Measurements from ENCODE around the gene TSPAN3. TPM values are rescaled to one million over a fixed set of nuclear protein-coding genes. Genes with fewer than 3 reads are reported as not detected.
A peak's percentile ranks its signal among the peaks of the same experiment; 100 is the strongest.

Gene TSPAN3
- total and polyA plus RNA-seq, 7 donors: 146 to 330 (median 210) TPM

GRCh38 chr15:77012117-77012712, 58.7 kb downstream of the TSPAN3 start:
- Histone ChIP-seq H3K27me3 (ENCODE audit: insufficient read depth in 3 of 3, low read length in 2 of 3) (no peaks in the 10 kb centered on the region), H3K36me3 (ENCODE audit: insufficient read depth in 1 of 2, low read depth in 1 of 2) (no peaks in the 10 kb centered on the region), H3K27ac (no peak overlapping the region), H3K4me3 (no peak overlapping the region), H3K4me1 (no peaks in the 10 kb centered on the region), H3K9me3 (no peaks in the 10 kb centered on the region)
- ATAC-seq: no peak
- intact Hi-C loops (cut with DNase I): no loop called here
- 86 to 100% (median 94%) methylated on average over 3 of the region's 3 CpGs for WGBS, 3 donors
- TF ChIP-seq CTCF (IDR thresholded peaks at IDR 0.05): no peak
- no peak for DNase-seq

GRCh38 chr15:77010857-77011256, 60.1 kb downstream of the TSPAN3 start:
- no peak overlapping the region for H3K27ac ChIP-seq
- no peaks in the 10 kb centered on the region for H3K27me3 ChIP-seq (ENCODE audit: insufficient read depth in 3 of 3, low read length in 2 of 3)
- H3K4me3 ChIP-seq: no peak overlapping the region
- H3K4me1 ChIP-seq: no peaks in the 10 kb centered on the region
- ATAC-seq: no peak
- TF ChIP-seq CTCF (IDR thresholded peaks at IDR 0.05): no peak
- H3K36me3 ChIP-seq (ENCODE audit: insufficient read depth in 1 of 2, low read depth in 1 of 2): no peaks in the 10 kb centered on the region
- WGBS, 3 donors: 78 to 83% (median 82%) methylated on average over 4 of the region's 4 CpGs
- H3K9me3 ChIP-seq: no peaks in the 10 kb centered on the region
- intact Hi-C loops (cut with DNase I): no loop called here
- DNase-seq: peak in 1 of 2 donors; percentile 3

- DNase-seq: no peak
- WGBS, 3 donors: 90 to 93% (median 91%) methylated on average over 4 of the region's 4 CpGs
- no peak for TF ChIP-seq CTCF (IDR thresholded peaks at IDR 0.05)
- Histone ChIP-seq H3K27me3 (ENCODE audit: insufficient read depth in 3 of 3, low read length in 2 of 3) (no peaks in the 10 kb centered on the region), H3K36me3 (ENCODE audit: insufficient read depth in 1 of 2, low read depth in 1 of 2) (no peaks in the 10 kb centered on the region), H3K27ac (no peak overlapping the region), H3K4me3 (no peak overlapping the region), H3K4me1 (no peaks in the 10 kb centered on the region), H3K9me3 (no peaks in the 10 kb centered on the region)
- intact Hi-C loops (cut with DNase I): no loop called here
- ATAC-seq: no peak
These were observed 60.6 kb downstream of the TSPAN3 start for GRCh38 chr15:77010312-77010686.

- ATAC-seq: no peak
- no peaks in the 10 kb centered on the region for H3K9me3 ChIP-seq
- no peaks in the 10 kb centered on the region for H3K4me1 ChIP-seq
- DNase-seq: peak; percentile 8 to 38
- TF ChIP-seq CTCF (IDR thresholded peaks at IDR 0.05): no peak
- H3K27ac ChIP-seq: no peak overlapping the region
- WGBS, 3 donors: 74 to 79% (median 78%) methylated on average over 14 of the region's 14 CpGs
- no peaks in the 10 kb centered on the region for H3K27me3 ChIP-seq (ENCODE audit: insufficient read depth in 3 of 3, low read length in 2 of 3)
- H3K36me3 ChIP-seq (ENCODE audit: insufficient read depth in 1 of 2, low read depth in 1 of 2): no peaks in the 10 kb centered on the region
- no peak overlapping the region for H3K4me3 ChIP-seq
- intact Hi-C loops (cut with DNase I): no loop called here
These were observed 61.1 kb downstream of the TSPAN3 start for GRCh38 chr15:77009646-77010311.

Data from psoas muscle (tissue), 8 donors.